Activated T-cell treated with anti-CD3 and anti-CD28 coated beads for 1 hour (primary cell): ENCODE data around the gene FBXO42.

Source experiments
- DNase-seq: peaks from one replicate; pipeline ENCODE4 v3.0.0-alpha.2; 2020; ENCODE audit warnings: low read depth

FBXO42 gene

DNA sequence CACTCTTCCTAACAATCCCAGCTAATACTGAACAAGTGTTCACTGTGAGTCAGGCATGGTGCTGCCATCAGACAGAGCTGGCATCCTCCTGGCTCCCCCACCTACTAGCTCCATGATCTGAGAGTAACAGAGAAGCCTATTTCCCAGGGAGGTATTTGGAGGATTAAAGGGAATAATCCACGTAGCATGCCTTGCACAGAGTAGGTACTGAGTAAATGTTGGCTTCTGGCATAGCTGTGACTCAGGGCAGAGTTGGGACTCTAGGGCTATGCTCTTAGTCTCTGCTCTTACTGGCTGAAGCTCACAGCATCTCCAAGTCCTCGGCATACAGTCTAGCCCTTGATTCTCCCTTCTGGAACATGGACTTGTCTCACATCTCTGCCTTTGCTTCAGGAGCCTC lies 148.1 kb downstream of the FBXO42 start:
- no peak for DNase-seq

DNA sequence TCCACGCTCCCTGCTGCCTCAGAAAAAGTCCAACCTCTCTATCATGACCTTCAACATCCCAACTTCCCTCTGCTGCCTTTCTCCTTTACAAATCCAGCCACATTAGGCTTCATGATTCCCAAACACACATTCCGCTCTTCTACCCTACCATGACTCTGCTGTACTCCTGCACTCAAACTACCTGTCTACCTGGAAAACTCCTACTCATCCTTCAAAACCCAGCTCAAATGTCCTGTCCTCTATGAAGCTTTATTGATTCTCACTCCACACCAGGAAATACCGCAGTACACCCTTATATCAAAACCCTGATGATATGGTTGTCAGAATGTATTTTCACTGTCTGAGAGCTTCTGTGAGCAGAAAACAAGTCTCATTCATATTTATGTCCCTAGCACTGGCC lies 148.7 kb downstream of the FBXO42 start:
- DNase-seq, result no peak

DNA sequence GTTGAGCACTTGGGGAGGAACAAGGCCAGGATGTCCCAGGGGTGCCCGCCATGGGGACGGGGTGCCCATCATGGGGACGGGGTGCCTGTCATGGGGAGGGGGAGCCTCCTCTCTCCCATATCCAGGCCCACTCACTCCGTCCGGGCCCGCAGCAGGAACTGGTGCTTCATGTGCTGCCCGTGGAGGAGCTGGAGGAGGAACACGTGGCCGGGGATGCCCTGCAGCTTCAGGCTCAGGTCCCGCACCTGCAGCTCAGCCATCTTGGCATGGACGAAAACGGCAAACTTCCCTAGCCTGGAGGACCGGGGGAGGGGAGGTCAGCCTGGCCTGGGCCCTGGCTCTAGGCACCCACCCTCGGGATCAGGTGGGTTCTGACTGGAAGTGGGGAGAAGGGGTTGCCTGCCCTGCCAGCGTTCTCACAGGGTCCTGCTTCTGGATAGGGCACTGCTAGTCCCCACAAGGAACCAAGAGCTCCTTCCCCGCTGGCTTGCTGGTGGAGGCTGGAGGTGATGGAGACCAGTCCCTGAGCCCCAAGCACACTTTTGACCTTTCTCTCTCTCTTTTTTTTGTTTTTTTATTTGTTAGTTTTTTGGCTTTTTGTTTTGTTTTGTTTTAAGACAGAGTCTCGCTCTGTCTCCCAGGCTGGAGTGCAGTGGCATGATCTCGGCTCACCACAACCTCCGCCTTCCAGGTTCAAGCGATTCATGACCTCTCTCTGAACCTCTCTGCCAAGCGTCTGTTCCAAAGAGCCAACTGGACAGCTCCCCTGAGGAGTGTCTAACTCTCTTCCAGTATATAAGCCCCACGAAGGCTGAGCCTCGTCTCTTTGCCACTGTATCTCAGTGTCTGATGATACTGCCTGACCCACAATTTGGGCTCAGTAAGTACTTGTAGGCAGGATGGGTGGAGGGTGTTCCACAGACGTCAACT lies 149.7 kb downstream of the FBXO42 start:
- no peak for DNase-seq

DNA sequence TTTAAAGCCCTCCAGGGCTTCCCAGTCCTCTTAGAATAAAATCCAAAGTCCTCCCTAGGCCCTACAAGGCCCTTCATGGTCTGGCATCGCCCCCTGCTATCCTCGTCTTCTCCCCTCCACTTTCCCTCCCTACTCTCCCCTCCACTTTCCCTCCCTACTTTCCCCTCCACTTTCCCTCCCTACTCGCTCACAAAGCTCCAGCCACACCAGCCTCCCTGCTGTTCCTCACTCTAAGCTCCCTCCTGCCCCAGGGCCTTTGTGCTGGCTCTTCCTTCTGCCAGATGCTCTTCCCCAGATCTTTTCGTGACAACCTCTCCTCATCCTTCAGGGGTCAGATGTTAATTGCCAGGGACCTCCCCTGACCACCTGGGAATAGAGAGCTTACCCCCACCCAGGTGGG lies 152.6 kb downstream of the FBXO42 start:
- DNase-seq, result no peak

DNA sequence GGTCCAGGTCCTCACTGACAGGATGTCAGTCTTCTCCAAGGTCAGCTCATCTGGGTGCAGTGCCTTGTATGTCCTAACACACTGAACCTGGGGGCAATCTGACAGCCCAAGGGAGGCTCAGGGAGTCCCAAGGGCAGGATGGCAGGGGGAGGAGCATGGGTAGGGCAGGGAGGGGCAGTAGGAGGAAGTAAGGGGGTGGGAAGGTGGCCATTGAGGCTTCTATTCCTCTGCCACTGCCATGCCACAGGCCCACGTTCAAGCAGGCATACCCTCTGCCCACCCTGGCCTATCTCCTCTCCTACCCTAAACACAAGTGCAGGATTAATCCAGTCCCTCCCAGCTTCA lies 153.2 kb downstream of the FBXO42 start:
- DNase-seq, result no peak

DNA sequence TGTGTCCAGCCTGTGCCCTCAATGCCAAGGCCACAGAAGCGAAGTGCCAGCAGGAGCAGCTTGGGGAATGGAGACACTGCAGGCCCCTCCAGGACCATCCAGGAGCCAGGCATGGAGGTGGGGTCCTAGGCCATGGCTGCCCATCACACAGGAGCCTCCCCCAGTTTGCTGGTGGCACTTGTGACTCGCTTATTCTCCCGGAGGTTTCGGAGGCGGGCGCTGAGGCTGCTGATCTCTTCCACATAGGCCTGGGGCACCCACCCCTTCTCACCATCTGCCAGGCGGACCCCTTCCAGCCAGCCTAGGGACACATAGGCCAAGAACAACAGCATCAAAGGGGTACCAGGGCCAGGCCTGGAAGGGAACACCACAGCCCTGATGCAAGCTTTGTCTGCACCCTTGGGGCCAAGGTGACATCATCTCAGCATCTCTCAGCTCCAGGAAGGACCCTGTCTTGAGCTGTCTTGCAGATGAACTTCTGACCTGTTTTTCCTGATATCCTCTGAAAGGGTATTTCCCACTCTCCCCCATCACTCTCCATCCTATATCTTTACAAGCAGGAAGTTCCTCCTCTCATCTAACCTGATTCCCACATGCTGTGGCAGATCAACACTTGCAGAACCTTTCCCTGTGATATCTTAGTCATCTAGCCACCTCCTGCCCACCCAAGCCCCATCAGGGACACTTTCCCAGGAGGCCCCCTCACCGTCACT lies 153.7 kb downstream of the FBXO42 start:
- no peak for DNase-seq

DNA sequence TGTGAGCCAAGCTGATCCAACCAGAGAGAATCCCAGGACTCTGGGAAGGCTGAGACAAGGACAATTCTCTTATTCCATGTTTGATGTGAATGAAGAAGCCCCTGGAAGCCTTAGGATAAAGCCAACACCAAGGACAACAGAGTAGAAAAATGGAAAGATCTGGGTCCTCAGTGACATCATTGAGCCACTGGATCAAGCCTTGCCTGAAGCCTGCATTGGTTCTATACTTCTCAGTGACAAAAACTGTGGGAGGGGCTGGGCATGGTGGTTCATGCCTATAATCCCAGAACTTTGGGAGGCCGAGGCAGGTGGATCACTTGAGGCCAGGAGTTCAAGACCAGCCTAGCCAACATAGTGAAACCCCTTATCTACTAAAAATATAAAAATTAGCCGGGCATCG lies 155.4 kb downstream of the FBXO42 start:
- no peak for DNase-seq
